RPMI7951 (cell line): ENCODE results near the gene GFRA3. TPM values are rescaled to one million over a fixed set of nuclear protein-coding genes. Genes with fewer than 3 reads are reported as not detected.
"Not testable (repeated sequence)": the region's sequence is repeated elsewhere in the genome, so short reads cannot be mapped to it uniquely, and the experiment has no call there.

ENCODE experiments used
- DNase-seq: peaks from one replicate; pipeline ENCODE4 v3.0.0-alpha.2; 2012; ENCODE audit warnings: low read depth
- total RNA-seq: library from RNA; depleted of rRNA; stranded (reverse); fragments of >200 nt; shearing (Covaris generic); gene quantifications from 2 replicates; pipeline ENCODE4 v1.2.3, GENCODE V29; 2014; rRNA removed

GFRA3 gene
- total RNA-seq: not detected in 2 replicates

- no peak for DNase-seq
Measured at GRCh38 chr5:138274189-138274853, at the start of gene GFRA3. Gene GFRA3 (minus strand): TSS chr5:138274621. CDS start chr5:138274424, 197 bp downstream.

GRCh38 chr5:138318211-138318610 lies 43.8 kb upstream of the GFRA3 start:
- DNase-seq: not testable (repeated sequence)

- no peak for DNase-seq
Measured at GRCh38 chr5:138316355-138316754, 41.9 kb upstream of the GFRA3 start.

GRCh38 chr5:138315751-138316278 lies 41.4 kb upstream of the GFRA3 start:
- DNase-seq: no peak

GRCh38 chr5:138305797-138306196 lies 31.4 kb upstream of the GFRA3 start:
- DNase-seq: no peak

- peak; percentile 61 for DNase-seq
Measured at GRCh38 chr5:138303372-138303771, 29.0 kb upstream of the GFRA3 start.

- DNase-seq: no peak
Measured at GRCh38 chr5:138289296-138289695, 14.9 kb upstream of the GFRA3 start.

GRCh38 chr5:138287246-138287645 lies 12.8 kb upstream of the GFRA3 start:
- DNase-seq: no peak

- DNase-seq: peak; percentile 36
Measured at GRCh38 chr5:138282920-138283742, 8.7 kb upstream of the GFRA3 start.

- no peak for DNase-seq
Measured at GRCh38 chr5:138280915-138281314, 6.5 kb upstream of the GFRA3 start.

- no peak for DNase-seq
Measured at GRCh38 chr5:138276402-138277054, 2.1 kb upstream of the GFRA3 start.

GRCh38 chr5:138275895-138276294 lies 1.5 kb upstream of the GFRA3 start:
- no peak for DNase-seq

GRCh38 chr5:138275379-138275782 lies 960 bp upstream of the GFRA3 start:
- DNase-seq: no peak

- DNase-seq: no peak
Measured at GRCh38 chr5:138273834-138274188, 610 bp downstream of the GFRA3 start.

- DNase-seq: no peak
Measured at GRCh38 chr5:138272681-138273080, 1.7 kb downstream of the GFRA3 start.

- no peak for DNase-seq
Measured at GRCh38 chr5:138271281-138271680, 3.1 kb downstream of the GFRA3 start.

- DNase-seq: no peak
Measured at GRCh38 chr5:138264183-138264582, 10.2 kb downstream of the GFRA3 start.

GRCh38 chr5:138263581-138263980 lies 10.8 kb downstream of the GFRA3 start:
- DNase-seq: no peak

- no peak for DNase-seq
Measured at GRCh38 chr5:138258704-138259292, 15.6 kb downstream of the GFRA3 start.

- no peak for DNase-seq
Measured at GRCh38 chr5:138257583-138257982, 16.8 kb downstream of the GFRA3 start.

GRCh38 chr5:138252944-138253343 lies 21.5 kb downstream of the GFRA3 start:
- no peak for DNase-seq

- DNase-seq: not testable (repeated sequence)
Measured at GRCh38 chr5:138247800-138248199, 26.6 kb downstream of the GFRA3 start.
